ENCODE measurements around the gene MATK.

MATK gene

DNA sequence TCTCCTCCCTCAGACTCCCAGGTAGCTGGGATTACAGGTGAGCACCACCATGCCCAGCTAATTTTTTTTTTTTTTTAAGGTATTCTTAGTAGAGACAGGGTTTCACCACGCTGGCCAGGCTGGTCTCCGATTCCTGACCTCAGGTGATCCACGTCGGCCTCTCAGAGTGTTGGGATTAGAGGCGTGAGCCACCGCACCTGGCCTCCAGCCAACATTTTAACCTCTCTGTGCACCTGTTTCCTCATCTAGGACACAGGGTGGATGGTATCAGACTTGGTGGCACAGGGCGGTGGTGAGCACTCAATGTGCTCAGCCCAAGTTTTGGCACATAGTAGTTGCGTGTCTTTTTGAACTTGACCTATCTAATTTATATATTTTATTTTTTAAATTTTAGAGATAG lies 37.2 kb downstream of the MATK start:
- TF ChIP-seq, protein P1, sequence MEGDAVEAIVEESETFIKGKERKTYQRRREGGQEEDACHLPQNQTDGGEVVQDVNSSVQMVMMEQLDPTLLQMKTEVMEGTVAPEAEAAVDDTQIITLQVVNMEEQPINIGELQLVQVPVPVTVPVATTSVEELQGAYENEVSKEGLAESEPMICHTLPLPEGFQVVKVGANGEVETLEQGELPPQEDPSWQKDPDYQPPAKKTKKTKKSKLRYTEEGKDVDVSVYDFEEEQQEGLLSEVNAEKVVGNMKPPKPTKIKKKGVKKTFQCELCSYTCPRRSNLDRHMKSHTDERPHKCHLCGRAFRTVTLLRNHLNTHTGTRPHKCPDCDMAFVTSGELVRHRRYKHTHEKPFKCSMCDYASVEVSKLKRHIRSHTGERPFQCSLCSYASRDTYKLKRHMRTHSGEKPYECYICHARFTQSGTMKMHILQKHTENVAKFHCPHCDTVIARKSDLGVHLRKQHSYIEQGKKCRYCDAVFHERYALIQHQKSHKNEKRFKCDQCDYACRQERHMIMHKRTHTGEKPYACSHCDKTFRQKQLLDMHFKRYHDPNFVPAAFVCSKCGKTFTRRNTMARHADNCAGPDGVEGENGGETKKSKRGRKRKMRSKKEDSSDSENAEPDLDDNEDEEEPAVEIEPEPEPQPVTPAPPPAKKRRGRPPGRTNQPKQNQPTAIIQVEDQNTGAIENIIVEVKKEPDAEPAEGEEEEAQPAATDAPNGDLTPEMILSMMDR (IDR thresholded peaks at IDR 0.05; ENCODE audit: insufficient read depth, low read length, missing control alignments): no peak
- H3K4me3 ChIP-seq (ENCODE audit: low read depth, low read length): no peak overlapping the region
- no peak for DNase-seq (ENCODE audit: low read depth, low spot score)
- POLR2A ChIA-PET: no interaction called here
- CTCF ChIA-PET: interaction anchor here (1.2 to 5.8 kb wide), 2 partner anchors 13 to 20 kb away, joined by 4 to 33 read pairs; partner anchors contain the start of genes APBA3 and MRPL54

DNA sequence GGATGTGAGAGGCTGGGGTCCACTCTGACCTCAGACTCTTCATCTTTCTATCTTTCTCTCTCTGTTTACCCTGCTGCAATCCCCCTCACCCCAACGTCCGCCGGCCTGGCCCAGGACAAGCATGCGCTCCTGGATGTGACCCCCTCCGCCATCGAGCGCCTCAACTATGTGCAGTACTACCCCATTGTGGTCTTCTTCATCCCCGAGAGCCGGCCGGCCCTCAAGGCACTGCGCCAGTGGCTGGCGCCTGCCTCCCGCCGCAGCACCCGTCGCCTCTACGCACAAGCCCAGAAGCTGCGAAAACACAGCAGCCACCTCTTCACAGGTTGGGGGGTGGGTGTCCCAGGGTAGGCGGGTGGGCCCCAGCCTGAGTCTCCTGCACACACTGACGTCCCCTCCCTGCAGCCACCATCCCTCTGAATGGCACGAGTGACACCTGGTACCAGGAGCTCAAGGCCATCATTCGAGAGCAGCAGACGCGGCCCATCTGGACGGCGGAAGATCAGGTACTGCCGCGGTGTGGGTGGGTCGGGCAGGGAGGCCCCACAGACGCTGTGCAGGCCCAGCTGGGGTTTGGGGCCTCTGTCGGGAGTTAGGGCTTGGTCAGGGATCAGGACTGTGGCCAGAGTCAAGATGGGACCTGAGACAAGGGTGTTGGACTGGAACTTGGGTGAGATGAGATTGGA lies 39.7 kb downstream of the MATK start:
- H3K4me3 ChIP-seq (ENCODE audit: low read depth, low read length): no peak overlapping the region
- TF ChIP-seq, protein P1 (IDR thresholded peaks at IDR 0.05; ENCODE audit: insufficient read depth, low read length, missing control alignments): no peak
- ChIA-PET POLR2A (no interaction called here), CTCF (no interaction called here)
- DNase-seq (ENCODE audit: low read depth, low spot score): no peak

DNA sequence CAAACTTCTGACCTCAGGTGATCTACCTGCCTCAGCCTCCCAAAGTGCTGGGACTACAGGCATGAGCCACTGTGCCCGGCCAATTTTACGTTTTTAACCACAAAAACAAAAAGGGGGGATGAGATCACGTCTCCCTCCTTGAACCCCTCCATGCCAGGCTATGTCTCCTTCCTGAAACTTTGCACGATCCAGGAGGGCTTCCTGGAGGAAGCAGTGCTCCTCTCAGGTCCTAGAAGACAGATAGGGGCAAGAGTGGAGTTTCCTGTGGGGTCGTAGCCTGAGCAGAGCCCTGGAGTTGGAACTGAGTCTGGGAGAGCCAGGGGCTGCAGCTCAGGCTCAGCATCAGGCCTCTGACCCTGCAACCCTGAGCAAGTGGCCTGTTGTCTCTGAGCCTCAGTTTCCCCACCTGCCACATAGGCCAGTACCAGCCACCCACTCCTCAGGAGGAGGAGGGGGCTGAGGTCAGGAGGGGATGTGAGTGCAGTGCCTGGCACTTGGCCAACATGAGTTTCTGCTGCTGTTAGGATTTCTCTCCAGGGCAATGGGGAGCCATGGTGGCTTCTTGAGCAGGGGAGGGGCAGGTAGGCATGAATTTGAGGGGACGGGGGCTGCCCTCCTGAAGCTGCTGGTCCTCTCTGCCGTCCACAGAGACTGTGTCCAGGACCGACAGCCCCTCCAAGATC lies 40.7 kb downstream of the MATK start:
- ChIA-PET CTCF (no interaction called here), POLR2A (no interaction called here)
- TF ChIP-seq, protein P1 (IDR thresholded peaks at IDR 0.05; ENCODE audit: insufficient read depth, low read length, missing control alignments): no peak
- no peak for DNase-seq (ENCODE audit: low read depth, low spot score)
- no peak overlapping the region for H3K4me3 ChIP-seq (ENCODE audit: low read depth, low read length)

DNA sequence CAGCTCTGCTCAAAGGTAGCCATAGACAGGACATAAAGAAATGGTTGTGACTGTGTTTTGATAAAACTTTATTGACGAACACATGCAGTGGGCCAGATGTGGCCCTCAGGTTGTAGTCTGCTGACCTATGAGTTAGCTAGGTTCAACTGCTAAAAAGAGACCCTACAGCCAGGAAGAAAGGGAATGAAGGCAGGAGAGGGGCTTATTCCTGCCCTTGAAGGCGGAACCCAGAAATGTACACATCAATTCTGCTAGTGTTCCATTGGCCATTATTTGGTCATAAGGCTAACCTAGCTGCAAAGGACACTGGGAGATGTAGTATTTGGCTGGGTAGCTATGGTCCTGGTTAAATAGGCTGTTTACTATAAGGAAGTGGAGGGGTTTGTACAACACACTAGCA lies 42.7 kb downstream of the MATK start:
- H3K4me3 ChIP-seq (ENCODE audit: low read depth, low read length): no peak overlapping the region
- DNase-seq (ENCODE audit: low read depth, low spot score): no peak
- POLR2A ChIA-PET: no interaction called here
- TF ChIP-seq, protein P1 (IDR thresholded peaks at IDR 0.05; ENCODE audit: insufficient read depth, low read length, missing control alignments): no peak
- CTCF ChIA-PET: no interaction called here

DNA sequence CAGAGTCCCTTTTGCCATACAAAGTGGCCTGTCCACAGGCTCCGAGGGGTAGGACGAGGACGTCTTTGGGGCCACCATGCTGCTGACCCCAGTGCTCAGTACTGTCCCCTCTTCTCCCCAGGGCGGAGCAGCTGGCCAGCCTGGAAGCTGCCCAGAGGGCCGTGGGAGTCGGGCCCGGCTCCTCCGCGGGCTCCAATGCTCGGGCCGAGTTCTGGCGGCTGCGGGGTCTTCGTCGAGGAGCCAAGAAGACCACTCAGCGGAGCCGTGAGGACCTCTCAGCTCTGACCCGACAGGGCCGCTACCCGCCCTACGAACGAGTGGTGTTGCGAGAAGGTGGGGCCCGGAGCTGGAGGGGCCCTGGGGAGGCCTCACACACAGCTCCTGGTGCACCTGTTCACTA lies 45.8 kb downstream of the MATK start:
- ChIA-PET CTCF (interaction anchor here (1.6 to 2.2 kb wide), 2 partner anchors 15 to 22 kb away, joined by 4 to 7 read pairs; partner anchors contain the start of genes APBA3 and MRPL54), POLR2A (interaction anchor here (1.0 to 1.1 kb wide), 2 partner anchors 21 to 22 kb away, joined by 3 read pairs; partner anchors contain the start of genes APBA3 and MRPL54)
- no peak for DNase-seq (ENCODE audit: low read depth, low spot score)
- TF ChIP-seq, protein P1 (IDR thresholded peaks at IDR 0.05; ENCODE audit: insufficient read depth, low read length, missing control alignments): no peak
- H3K4me3 ChIP-seq (ENCODE audit: low read depth, low read length): no peak overlapping the region

DNA sequence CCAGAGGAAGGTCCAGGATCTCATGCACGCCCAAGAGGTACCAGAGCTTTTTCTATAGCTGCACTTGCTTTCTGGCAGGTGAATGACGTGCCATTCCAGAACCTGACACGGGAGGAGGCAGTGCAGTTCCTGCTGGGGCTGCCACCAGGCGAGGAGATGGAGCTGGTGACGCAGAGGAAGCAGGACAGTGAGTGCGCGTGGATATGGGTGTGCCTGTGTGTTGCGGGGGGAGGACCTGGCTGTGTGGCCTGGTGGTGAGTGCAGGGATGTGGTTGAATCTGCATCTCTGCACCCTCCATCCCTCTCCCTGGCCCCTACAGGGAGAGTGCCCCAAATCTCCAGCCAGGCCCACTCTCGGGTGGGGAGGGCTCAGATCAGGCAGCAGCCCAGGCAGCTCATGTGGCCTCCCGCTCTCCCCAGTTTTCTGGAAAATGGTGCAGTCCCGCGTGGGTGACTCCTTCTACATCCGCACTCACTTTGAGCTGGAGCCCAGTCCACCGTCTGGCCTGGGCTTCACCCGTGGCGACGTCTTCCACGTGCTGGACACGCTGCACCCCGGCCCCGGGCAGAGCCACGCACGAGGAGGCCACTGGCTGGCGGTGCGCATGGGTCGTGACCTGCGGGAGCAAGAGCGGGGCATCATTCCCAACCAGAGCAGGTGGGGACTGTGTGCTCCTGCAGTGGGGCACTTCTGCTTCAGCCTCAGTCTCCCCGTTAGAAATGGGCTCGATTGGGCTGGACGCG lies 47.5 kb downstream of the MATK start:
- CTCF ChIA-PET: interaction anchor here (0.6 to 2.2 kb wide), 3 partner anchors 9 to 23 kb away, joined by 3 to 7 read pairs (median 4); partner anchors contain the start of genes APBA3 and MRPL54
- POLR2A ChIA-PET: no interaction called here
- H3K4me3 ChIP-seq (ENCODE audit: low read depth, low read length): no peak overlapping the region
- TF ChIP-seq, protein P1 (IDR thresholded peaks at IDR 0.05; ENCODE audit: insufficient read depth, low read length, missing control alignments): no peak
- DNase-seq (ENCODE audit: low read depth, low spot score): no peak

All from AG04449 (cell line).